Activated CD8-positive, alpha-beta memory T cell treated with anti-CD3 and anti-CD28 coated beads, Interleukin-2, amount 50 U/mL, for 48 hours (primary cell): ENCODE data around the gene SPIRE1.

ENCODE experiments used
- DNase-seq: peaks from one replicate; pipeline ENCODE4 v3.0.0-alpha.2; 2020

Gene SPIRE1

DNA sequence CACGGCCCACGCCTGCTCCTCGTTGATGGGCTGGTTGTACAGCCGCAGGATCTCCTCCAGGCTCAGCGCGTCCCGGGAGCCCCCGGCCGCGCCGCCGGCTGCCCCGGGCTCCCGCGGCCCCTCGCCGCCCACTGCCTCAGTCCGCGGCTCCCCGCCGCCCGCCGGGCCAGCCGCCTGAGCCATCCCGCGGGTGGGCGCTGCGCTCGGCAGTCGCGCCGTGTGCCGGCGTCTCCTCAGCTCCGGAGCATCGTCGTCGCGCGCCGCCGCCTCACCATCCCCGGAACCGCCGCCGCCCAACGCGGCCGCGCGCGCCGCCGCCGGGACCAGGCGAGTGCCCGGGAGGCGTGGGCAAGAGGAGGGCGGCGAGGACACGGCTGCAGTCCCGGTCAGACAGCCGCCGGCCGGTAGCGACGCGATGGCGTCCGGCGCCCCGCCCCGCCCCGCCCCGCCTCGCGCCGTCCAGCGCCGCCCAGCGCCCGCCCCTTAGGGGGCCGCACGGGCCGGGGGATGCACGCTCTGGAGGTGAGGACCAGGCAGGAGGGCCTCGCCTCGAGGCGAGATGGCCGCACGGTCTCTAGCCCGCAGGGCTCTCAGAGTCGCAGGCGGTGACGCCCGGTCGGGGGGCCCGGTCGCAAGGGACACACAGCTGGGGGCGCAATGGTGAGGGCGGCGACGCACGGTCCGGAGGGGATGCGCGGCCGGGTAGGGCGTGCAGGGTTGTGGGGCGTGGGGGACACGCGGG is at the start of gene SPIRE1:
SPIRE1 (minus strand) TSS at position 424 of the 742 bp plus-strand sequence; CDS start at position 183, 241 bp downstream.
- peak; percentile 67 for DNase-seq

- DNase-seq = no peak
Observed at GRCh38 chr18:12703664-12704063, 45.8 kb upstream of the SPIRE1 start.

GRCh38 chr18:12703096-12703567 is 45.2 kb upstream of the SPIRE1 start:
- DNase-seq = no peak

- DNase-seq = peak; percentile 92
Observed at GRCh38 chr18:12702221-12703095, 44.6 kb upstream of the SPIRE1 start, which contains the start of the genes CEP76 and PSMG2. TSS of gene CEP76 (minus strand) at chr18:12702723. CDS start at chr18:12702548, 175 bp downstream. TSS of gene PSMG2 (plus strand) at chr18:12703042. CDS start at chr18:12703108, 66 bp downstream.

DNA sequence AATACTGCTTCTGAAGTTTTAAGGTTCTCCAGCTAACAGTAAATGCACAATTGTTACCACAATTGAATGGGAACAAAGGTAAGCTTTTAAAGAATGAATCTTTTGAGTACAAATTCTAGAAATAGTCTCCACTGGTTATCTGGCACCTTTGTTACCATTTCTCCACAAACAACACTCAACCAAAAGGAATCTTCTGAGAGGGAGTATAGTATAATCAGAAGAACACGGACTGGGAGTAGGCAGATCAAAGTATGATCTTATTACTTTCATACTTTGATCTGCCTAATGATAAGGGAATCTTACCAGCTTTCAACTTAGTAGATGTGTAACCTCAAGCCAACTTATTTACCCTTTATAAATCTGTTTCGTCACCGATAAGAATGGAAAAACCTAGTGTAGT is 43.3 kb upstream of the SPIRE1 start:
- no peak for DNase-seq

- no peak for DNase-seq
Observed at GRCh38 chr18:12699747-12700146, 41.8 kb upstream of the SPIRE1 start.

GRCh38 chr18:12694032-12694431 is 36.1 kb upstream of the SPIRE1 start:
- no peak for DNase-seq

DNA sequence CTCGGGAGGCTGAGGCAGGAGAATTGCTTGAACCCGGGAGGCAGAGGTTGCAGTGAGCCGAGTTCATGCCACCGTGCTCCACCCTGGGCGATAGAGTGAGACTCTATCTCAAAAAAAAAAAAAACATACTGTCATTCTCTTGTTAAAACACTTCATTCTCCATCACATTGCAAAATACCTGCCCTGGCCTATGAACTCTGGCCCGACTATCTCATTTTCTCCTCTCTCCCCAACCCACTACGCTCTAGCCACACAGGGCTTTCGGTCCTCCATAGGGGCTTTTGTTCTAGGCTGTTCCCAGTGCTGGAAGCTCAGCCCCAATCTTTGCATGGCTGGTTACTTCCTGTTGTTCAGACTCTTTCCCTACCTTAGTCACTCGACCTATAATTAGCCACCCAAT is 34.3 kb upstream of the SPIRE1 start:
- DNase-seq = no peak

DNA sequence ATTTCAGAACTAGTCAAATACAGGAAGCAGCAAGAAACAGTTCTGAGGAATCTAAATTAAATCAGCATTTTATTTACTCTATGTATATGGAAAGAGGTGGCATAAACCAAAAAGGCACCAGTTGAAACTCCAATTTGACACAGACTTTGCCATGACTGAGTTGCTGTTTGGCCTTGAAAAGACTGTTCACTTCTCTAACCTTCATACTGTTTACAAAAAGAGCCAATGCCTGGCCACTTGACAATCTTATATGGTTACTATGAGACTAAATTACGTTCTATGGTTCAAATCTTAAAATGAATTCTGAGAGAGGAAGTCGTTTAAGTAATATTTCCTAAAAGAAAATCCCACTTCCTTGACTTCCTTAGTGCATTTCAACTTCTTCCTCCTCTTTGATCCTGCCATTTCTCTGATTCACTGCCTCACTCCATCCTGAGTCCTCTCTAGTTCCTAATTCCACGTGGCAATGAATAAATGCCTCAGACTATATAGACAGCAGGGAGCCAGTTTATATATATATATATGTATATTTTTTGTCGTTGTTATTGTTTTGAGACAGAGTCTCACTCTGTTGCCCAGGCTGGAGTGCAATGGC is 31.4 kb upstream of the SPIRE1 start:
- DNase-seq = no peak

- no peak for DNase-seq
Observed at GRCh38 chr18:12686100-12686499, 28.2 kb upstream of the SPIRE1 start.

DNA sequence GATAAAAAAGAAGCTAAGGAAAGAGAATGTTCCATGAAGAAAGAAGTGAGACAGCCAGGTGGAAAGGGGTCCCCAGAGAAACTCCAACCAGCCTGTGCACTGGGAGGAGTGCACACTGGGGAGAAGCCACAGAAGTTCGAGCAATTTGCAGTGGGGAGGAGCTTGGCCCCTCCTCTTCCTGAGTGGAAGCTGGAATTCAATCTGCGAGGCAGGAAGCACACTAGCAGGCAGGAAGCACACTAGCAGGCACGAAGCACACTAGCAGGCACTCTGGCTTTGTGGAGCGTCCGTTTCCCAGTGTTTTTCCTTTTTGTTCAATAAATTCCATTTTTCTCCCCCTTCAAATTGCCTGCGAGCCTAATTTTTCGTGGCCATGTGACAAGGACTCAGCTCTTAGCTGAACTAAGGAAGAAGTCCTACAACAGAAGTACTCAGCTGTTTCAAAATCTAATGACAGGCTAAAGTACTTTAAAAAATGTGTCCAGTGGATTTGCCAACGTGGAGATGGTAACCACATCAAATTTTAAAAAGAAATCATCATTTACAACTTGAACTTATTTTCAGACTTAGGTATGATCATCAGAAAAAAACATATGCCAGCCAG is 21.4 kb upstream of the SPIRE1 start:
- DNase-seq = no peak

GRCh38 chr18:12668041-12668440 is 10.1 kb upstream of the SPIRE1 start:
- DNase-seq = no peak

DNA sequence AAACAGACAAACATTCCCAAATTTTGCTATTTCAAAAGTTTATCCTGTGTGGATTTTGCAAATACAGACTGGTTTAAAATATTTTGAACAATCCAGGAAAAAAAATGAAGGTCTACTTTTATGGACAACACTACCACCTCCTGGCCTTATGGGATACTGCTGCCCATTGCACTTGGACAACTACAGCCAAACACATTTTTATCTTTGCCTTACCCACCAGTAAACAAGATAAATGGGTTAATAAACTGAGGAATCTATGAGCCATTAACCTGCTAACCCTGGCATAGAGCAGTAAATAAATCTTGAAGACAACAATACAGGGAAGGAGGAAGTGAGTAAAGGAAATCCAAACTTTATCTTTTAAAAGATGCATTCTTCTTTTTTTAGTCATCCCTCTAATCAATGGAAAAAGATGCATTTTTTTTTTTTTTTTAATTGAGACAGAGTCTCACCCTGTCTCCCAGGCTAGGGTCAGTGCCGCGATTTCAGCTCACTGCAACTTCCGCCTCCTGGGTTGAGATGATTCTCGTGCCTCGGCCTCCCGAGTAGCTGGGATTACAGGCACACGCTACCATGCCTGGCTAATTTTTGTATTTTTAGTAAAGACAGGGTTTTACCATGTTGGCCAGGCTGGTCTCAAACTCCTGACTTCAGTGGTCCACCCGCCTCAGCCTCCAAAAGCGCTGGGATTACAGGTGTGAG is 2.1 kb upstream of the SPIRE1 start:
- no peak for DNase-seq

DNA sequence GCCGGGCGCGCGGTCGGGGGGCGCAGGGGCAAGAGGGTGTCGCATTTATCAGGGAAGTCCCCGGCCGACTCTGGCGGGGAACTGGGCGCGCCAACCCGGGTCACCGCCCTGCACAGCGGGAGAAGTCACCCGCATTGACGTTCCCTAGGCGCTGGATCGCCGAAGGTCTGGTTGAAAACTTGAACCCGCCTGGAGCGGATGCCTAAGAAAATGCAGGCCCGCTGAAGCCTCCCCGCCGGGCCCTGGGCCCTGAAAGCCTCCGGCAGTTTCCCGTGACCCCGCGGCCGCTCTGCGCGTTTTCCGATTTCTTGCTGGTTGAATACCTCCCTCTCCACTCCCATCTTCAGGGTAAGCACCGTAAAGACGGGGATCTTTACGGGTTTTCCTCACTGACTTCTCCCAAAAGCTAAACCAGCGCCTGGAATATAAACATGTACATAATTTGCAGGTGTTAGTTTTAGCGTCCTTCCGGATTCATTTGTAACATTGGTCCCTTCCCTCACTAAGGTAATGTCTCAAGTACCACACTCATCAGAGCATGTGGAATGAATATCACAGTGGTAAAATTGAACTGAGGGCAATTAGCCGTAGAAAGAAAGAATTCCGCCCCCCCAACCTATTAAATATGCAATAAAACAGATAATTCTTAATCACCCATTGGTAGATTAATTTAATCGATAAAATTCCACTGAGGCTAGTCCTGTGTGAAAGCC is 675 bp upstream of the SPIRE1 start:
- DNase-seq = no peak

GRCh38 chr18:12656938-12657683 is 796 bp downstream of the SPIRE1 start:
- peak; percentile 68 for DNase-seq

- no peak for DNase-seq
Observed at GRCh38 chr18:12656605-12656937, 1.3 kb downstream of the SPIRE1 start.

- DNase-seq = no peak
Observed at GRCh38 chr18:12654971-12655370, 2.9 kb downstream of the SPIRE1 start.

DNA sequence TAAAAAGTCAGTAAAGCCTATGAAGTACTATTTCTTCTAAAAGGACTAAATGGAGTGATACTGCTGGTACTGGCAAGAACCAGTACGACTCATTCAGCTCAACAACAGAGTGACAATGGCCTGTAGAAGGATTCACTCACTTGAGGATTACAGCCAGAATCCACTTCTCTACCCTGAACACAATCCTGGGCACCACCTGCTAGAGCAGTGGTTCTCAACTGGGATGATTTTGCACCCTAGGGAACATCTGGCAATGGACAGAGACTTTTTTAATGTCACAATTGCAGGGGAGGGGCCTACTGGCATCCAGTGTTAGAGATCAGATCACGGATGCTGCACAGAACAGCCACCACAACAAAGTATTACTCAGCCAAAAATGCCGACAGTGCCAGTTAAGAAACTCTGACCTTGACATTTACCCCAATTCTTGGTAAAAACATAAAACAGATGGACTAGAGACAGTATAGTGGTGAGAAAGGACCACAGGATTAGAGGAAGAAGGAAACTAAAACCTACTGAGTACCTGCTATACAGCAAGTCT is 5.0 kb downstream of the SPIRE1 start:
- no peak for DNase-seq

DNA sequence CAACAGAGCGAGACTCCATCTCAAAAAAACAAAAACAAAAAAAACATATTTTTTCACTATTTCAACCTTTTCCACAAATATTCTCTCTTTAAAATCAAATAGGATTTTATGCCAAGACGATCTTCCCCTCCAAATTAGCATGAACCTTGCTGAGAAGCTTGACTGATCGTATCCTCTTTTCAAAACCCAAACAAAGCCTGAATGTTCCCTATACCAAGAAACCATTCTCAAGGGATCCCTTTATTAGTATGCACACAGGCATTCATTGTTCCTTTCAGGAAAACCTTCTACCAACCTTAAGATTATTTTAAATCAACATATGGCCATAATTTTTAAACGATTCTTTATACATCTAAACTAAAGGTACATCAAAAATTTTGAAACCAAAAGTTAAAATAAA is 6.3 kb downstream of the SPIRE1 start:
- DNase-seq = no peak

- no peak for DNase-seq
Observed at GRCh38 chr18:12647773-12648172, 10.1 kb downstream of the SPIRE1 start.

DNA sequence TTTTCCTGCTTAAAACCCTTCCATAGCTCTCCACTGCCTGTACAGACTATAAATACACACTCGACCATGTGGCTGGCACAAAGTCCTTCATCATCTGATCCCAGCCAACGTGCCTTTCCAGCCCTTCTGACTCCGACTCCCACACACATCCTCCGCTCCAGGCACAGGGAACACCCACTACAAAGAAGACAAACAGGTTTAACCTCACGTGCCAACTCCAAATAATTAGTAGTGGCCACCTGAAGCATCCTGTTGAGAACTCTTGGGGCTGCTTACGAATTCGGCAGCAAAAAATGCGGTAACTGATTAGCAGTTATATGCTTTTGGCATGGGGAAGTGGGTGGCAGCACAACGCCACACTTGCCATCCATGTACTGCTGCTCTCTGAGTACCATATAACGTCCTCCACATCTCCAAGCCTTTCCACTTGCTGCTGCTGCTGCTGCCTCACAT is 12.1 kb downstream of the SPIRE1 start:
- DNase-seq = no peak
